Ovary (tissue), 9 donors: Measurements from ENCODE around the gene GDF7. TPM values are rescaled to one million over a fixed set of nuclear protein-coding genes. Genes with fewer than 3 reads are reported as not detected.
"Not testable (repeated sequence)": the region's sequence is repeated elsewhere in the genome, so short reads cannot be mapped to it uniquely, and the experiment has no call there.

Source experiments
- DNase-seq, 5 donors: peaks; one replicate each; pipeline ENCODE4 v3.0.0-alpha.2; 2019 to 2020
- H3K27ac ChIP-seq, 2 donors: fragments of 200-600 bp; one replicate each; pipeline versions ENCODE4 v1.5.1 to v1.8.0; 2019 to 2022
- H3K27me3 ChIP-seq: fragments of 200-600 bp; one replicate; pipeline ENCODE4 v1.8.0; 2022
- H3K36me3 ChIP-seq: fragments of 200-600 bp; sonication (generic); one replicate; pipeline ENCODE4 v1.5.1; 2019
- H3K4me1 ChIP-seq: one replicate; pipeline ENCODE4 v1.8.1; 2013; ENCODE audit warnings: mild to moderate bottlenecking, moderate library complexity; ENCODE audit not compliant: insufficient read depth
- H3K4me3 ChIP-seq: fragments of 200-600 bp; sonication (generic); one replicate; pipeline ENCODE4 v1.5.1; 2017
- H3K9me3 ChIP-seq, 2 donors: fragments of 200-600 bp in 1 of 2; sonication (generic) in 1 of 2; one replicate each; pipeline versions ENCODE4 v1.5.1 to v1.8.1; 2013 to 2019; ENCODE audit warnings: mild to moderate bottlenecking in 1 of 2, moderate library complexity in 1 of 2
- CTCF ChIP-seq, 3 donors: fragments of 450-650 bp in 2 of 3; fragments of 200-600 bp in 1 of 3; IDR thresholded peaks; one replicate each; pipeline versions ENCODE4 v1.5.1 to v1.8.0; 2016 to 2022; ENCODE audit warnings: antibody characterized with exemption in 3 of 3, mild to moderate bottlenecking in 1 of 3
- EP300 ChIP-seq: sonication (generic); formaldehyde crosslinking; IDR thresholded peaks from one replicate; pipeline ENCODE4 v1.6.1; 2017; ENCODE audit warnings: antibody characterized with exemption
- POLR2A ChIP-seq: fragments of 450-650 bp; IDR thresholded peaks from one replicate; pipeline ENCODE4 v1.6.1; 2017; ENCODE audit warnings: antibody characterized with exemption, mild to moderate bottlenecking, moderate library complexity
- WGBS, 3 donors: extraction: QIAGEN DNeasy Blood & Tissue Kit in 1 of 3; methylation state at CpG; one replicate each; pipeline versions ENCODE4 v1.1.5 to v1.1.7; 2013 to 2017; 5-methylcytosine and 5-hydroxymethylcytosine counted together
- intact Hi-C, 4 donors: fragments of 100-400 bp; cut with DNase I; formaldehyde crosslinking; loops; one replicate each; pipeline versions ENCODE4 v1.11.0 to v1.15.1; 2022 to 2023
- polyA plus RNA-seq, 2 donors: library from polyadenylated mRNA; stranded (reverse); fragments of 200-250 nt in 1 of 2; fragments of 350-450 nt in 1 of 2; fragmentation: Illumina TruSeq in 1 of 2; extraction: RNeasy Lipid Tissue Mini Kit (QIAGEN cat#74804) in 1 of 2; gene quantifications; one replicate each; pipeline ENCODE4 v1.2.3, GENCODE V29; 2013 to 2014
- total RNA-seq, 7 donors: library from RNA; depleted of rRNA in 2 of 7; stranded (reverse); fragments of >200 nt in 2 of 7; fragmentation: NEBNext Ultra II Directional in 3 of 7; extraction: Animal tissue kit (Norgen Biotek cat#: 25700) in 3 of 7; gene quantifications; one replicate each; pipeline versions ENCODE4 v1.1.0 to v1.2.4, GENCODE V29; 2016 to 2023
- donor health status: DM: no; HTN: no; CAD: no; lungs with moderate emphysema.
- donor health status: DM: no; HTN: no; CAD: no.
- donor health status: Bipolar disorder and iron deficiency.
- donor health status: DM: yes; HTN: yes; CAD: no.
- donor health status: DM: no; HTN: no; CAD: no.
- donor health status: DM: yes; HTN: yes; CAD: no.

Gene GDF7
- total and polyA plus RNA-seq, 9 donors: 0.11 to 1.7 (median 0.48) TPM

DNA sequence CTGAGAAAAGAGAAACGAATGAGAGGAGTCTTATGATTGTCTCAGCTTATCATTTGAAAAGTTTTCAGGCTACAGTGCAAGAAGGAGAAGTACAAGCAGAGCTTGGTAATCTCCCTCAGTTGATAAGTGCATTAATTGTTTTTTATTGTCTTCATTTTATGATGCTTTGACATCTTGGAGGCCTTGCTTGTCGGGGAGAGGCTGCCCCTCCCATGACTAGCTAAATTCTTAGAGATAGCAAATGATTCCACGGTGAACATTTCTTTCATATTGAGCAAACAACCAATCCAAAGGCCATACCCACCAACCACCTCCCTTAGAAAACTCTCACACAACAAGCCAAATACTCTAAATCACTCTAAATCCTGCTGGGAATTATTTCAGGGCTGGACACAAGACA, 39.8 kb downstream of the GDF7 start:
- Histone ChIP-seq H3K36me3 (no peaks in the 10 kb centered on the region), H3K27ac (no peak overlapping the region), H3K4me3 (no peak overlapping the region), H3K9me3 (no peaks in the 10 kb centered on the region), H3K4me1 (no peaks in the 10 kb centered on the region), H3K27me3 (no peaks in the 10 kb centered on the region)
- DNase-seq: no peak
- intact Hi-C loops: no loop called here
- 27 to 37% (median 35%) methylated on average over 3 of the region's 3 CpGs for WGBS, 3 donors
- no peak for TF ChIP-seq CTCF (IDR thresholded peaks at IDR 0.05)
- TF ChIP-seq EP300: no peak
- no peak for TF ChIP-seq POLR2A

GRCh38 chr2:20707601-20708000, 40.7 kb downstream of the GDF7 start:
- TF ChIP-seq EP300 (no peak), POLR2A (no peak), CTCF (IDR thresholded peaks at IDR 0.05) (no peak)
- no peaks in the 10 kb centered on the region for H3K9me3 ChIP-seq
- no peaks in the 10 kb centered on the region for H3K27me3 ChIP-seq
- 89 to 94% (median 93%) methylated on average over 4 of the region's 4 CpGs for WGBS, 3 donors
- intact Hi-C loops: no loop called here
- H3K4me1 ChIP-seq: no peaks in the 10 kb centered on the region
- no peak overlapping the region for H3K27ac ChIP-seq
- no peak for DNase-seq
- H3K4me3 ChIP-seq: no peak overlapping the region
- H3K36me3 ChIP-seq: no peaks in the 10 kb centered on the region

DNA sequence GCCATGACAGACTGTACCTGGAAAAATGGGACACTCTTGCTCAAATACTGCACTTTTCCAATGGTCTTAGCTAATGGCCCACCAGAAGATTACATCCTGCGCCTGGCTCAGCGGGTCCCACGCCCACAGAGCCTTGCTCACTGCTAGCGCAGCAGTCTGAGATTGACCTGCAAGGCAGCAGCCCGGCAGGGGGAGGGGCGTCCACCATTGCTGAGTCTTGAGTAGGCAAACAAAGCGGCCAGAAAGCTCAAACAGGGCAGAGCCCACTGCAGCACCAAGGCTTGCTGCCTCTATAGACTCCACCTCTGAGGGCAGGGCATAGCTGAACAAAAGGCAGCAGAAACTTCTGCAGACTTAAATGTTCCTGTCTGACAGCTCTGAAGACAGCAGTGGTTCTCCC, 44.7 kb downstream of the GDF7 start:
- H3K9me3 ChIP-seq, DNase-seq, H3K27me3 ChIP-seq, H3K4me1 ChIP-seq, H3K36me3 ChIP-seq, H3K27ac ChIP-seq, intact Hi-C loops, H3K4me3 ChIP-seq: not testable (repeated sequence)
- 98 to 100% (median 99%) methylated on average over 7 of the region's 7 CpGs for WGBS, 3 donors

- WGBS, 3 donors: 89 to 96% (median 96%) methylated on average over 3 of the region's 3 CpGs
- H3K4me3 ChIP-seq, H3K27me3 ChIP-seq, intact Hi-C loops, H3K27ac ChIP-seq, H3K9me3 ChIP-seq, H3K36me3 ChIP-seq, DNase-seq, H3K4me1 ChIP-seq: not testable (repeated sequence)
These were observed 46.6 kb downstream of the GDF7 start for GRCh38 chr2:20713585-20713984.

DNA sequence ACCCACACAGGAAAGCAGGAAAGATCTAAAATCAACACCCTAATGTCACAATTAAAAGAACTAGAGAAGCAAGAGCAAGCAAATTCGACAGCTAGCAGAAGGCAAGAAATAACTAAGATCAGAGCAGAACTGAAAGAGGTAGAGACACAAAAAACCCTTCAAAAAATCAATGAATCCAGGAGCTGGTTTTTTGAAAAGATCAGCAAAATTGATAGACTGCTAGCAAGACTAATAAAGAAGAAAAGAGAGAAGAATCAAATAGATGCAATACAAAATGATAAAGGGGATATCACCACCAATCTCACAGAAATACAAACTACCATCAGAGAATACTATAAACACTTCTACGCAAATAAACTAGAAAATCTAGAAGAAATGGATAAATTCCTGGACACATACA, 47.5 kb downstream of the GDF7 start:
- H3K4me1 ChIP-seq, H3K36me3 ChIP-seq, H3K27me3 ChIP-seq, H3K9me3 ChIP-seq, H3K4me3 ChIP-seq, H3K27ac ChIP-seq, intact Hi-C loops, DNase-seq: not testable (repeated sequence)
- WGBS, 3 donors: 96 to 98% (median 97%) methylated on average over 2 of the region's 2 CpGs

DNA sequence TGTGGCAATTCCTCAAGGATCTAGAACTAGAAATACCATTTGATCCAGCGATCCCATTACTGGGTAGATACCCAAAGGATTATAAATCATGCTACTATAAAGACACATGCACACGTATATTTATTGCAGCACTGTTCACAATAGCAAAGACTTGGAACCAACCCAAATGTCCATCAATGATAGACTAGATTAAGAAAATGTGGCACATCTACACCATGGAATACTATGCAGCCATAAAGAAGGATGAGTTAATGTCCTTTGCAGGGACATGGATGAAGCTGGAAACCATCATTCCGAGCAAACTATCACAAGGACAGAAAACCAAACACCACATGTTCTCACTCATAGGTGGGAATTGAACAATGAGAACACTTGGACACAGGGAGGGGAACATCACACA, 49.2 kb downstream of the GDF7 start:
- H3K9me3 ChIP-seq, H3K36me3 ChIP-seq, H3K4me1 ChIP-seq, H3K4me3 ChIP-seq, DNase-seq, intact Hi-C loops, H3K27me3 ChIP-seq, H3K27ac ChIP-seq: not testable (repeated sequence)
- 94 to 97% (median 95%) methylated on average over 3 of the region's 3 CpGs for WGBS, 3 donors

DNA sequence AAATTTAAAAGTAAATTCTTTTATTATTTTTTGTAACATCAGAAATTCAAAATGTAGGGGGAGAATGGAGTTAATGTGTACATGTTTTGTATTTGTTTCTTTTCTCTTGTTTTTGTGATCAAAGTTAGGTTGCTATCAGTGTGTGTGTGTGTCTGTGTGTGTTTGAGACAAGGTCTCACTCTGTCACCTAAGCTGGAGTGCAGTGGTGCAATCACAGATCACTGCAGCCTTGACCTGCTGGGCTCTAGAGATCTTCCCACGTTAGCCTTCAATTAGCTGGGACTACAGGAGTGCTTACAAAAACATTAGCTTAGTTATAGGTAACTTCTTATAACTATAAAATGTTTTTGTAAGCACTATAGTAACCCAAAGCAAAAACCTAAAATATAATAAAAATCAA, 50.7 kb downstream of the GDF7 start:
- 54 to 73% (median 60%) methylated on average over 1 of the region's 1 CpG for WGBS, 3 donors
- Histone ChIP-seq H3K27ac (no peak overlapping the region), H3K4me1 (no peaks in the 10 kb centered on the region), H3K9me3 (no peaks in the 10 kb centered on the region), H3K4me3 (no peak overlapping the region), H3K27me3 (no peaks in the 10 kb centered on the region), H3K36me3 (no peaks in the 10 kb centered on the region)
- no peak for TF ChIP-seq POLR2A
- no peak for TF ChIP-seq EP300
- TF ChIP-seq CTCF (IDR thresholded peaks at IDR 0.05): no peak
- intact Hi-C loops: no loop called here
- no peak for DNase-seq
